ENCODE measurements around the gene RBM14. TPM values are rescaled to one million over a fixed set of nuclear protein-coding genes. Genes with fewer than 3 reads are reported as not detected.

Gene RBM14
- total and polyA plus RNA-seq, 8 donors: 24.4 to 61.6 (median 36.0) TPM

DNA sequence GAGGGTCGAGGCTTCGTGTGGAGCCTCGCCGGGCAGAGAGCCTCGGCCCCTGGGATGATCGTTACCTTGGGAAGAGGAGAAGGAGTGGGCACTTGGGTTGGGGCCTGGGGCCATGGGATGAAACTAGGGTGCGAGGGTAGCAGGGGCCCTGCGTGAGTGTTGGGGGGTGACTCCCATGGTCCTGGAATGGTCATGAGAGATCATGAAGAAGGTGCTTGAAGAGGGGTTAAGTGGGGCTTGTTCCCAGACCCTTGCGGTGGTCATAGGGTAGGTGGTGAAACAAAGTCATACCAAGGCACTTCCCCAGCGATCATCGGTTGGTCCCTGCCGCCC, 23.2 kb upstream of the RBM14 start:
- Histone ChIP-seq H3K4me1 (peaks cover 0 to 11% (median 4%) of the 10 kb centered on the region in 3 donors), H3K9me3 (no peaks in the 10 kb centered on the region), H3K4me3 (peak overlapping the region; percentile 35 to 65 (median 51)), H3K36me3 (no peaks in the 10 kb centered on the region), H3K27me3 (no peaks in the 10 kb centered on the region), H3K27ac (peak overlapping the region; percentile 55 to 78 (median 68))
- DNase-seq (no peak), FAIRE-seq (no peak), ATAC-seq (peak in 1 of 4 donors; percentile 28)
- WGBS, 2 donors: 15% methylated on average over 12 of the region's 12 CpGs
- TF ChIP-seq, protein P1, sequence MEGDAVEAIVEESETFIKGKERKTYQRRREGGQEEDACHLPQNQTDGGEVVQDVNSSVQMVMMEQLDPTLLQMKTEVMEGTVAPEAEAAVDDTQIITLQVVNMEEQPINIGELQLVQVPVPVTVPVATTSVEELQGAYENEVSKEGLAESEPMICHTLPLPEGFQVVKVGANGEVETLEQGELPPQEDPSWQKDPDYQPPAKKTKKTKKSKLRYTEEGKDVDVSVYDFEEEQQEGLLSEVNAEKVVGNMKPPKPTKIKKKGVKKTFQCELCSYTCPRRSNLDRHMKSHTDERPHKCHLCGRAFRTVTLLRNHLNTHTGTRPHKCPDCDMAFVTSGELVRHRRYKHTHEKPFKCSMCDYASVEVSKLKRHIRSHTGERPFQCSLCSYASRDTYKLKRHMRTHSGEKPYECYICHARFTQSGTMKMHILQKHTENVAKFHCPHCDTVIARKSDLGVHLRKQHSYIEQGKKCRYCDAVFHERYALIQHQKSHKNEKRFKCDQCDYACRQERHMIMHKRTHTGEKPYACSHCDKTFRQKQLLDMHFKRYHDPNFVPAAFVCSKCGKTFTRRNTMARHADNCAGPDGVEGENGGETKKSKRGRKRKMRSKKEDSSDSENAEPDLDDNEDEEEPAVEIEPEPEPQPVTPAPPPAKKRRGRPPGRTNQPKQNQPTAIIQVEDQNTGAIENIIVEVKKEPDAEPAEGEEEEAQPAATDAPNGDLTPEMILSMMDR (IDR thresholded peaks at IDR 0.05): no peak
- intact Hi-C loops (cut with DNase I): no loop called here

DNA sequence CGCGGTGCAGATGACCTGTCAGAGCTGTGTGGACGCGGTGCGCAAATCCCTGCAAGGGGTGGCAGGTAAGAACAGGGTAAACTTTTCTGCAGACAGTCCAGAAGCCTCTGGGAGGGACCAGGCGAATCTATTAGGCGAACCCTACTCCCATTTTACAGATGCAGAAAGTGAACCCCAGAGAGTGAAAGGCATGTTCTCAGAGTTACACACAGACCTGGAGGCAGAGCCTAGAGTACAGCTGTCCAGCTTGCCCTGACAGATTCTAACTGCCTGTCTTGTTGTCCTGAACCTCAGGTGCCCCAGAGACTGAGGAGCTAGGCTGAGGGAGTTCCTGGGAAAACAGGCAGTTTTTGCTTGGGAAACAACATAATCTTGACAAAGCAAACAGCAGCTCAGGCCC, 22.8 kb upstream of the RBM14 start:
- intact Hi-C loops (cut with DNase I): no loop called here
- Histone ChIP-seq H3K4me1 (peaks cover 0 to 11% (median 4%) of the 10 kb centered on the region in 3 donors), H3K36me3 (no peaks in the 10 kb centered on the region), H3K27ac (no peak overlapping the region), H3K4me3 (peak overlapping the region; percentile 35 to 65 (median 51)), H3K9me3 (no peaks in the 10 kb centered on the region), H3K27me3 (no peaks in the 10 kb centered on the region)
- WGBS, 2 donors: 45 to 50% methylated on average over 7 of the region's 7 CpGs
- TF ChIP-seq, protein P1 (IDR thresholded peaks at IDR 0.05): no peak
- ATAC-seq (peak in 2 of 4 donors; percentile 3 to 4), DNase-seq (no peak), FAIRE-seq (no peak)

DNA sequence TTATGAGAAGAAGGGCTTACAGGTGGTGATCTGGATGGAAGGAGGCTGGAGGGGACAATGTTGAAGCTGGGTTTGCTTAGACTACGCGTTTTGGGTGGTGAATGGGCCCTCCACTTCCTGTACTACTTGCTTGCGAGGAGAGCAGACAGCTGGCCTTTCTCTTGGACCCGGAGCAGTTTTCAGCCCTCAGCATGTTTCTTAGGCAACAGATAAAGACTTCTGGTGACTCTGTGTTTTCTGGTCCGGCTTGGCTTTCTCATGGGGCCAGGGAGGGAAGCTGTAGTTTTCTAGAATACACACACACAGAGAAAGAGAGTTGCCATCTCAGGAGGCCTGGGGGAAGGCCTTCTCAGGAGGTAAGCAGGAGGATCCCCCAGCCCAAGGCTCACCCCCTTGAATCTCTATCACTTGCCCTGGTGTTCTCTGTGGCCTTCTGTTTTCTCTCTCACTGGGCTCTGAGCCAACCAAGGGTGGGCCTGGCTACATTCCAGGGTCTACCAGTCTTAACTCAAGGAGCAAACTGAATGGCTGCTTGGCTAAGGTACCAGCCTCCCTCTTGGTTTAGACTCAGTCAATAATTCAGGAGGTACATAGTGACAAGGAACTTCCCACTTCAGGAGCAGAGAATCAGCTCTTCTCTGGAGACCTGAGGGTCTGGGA, 21.1 kb upstream of the RBM14 start:
- 50 to 58% methylated on average over 5 of the region's 5 CpGs for WGBS, 2 donors

DNA sequence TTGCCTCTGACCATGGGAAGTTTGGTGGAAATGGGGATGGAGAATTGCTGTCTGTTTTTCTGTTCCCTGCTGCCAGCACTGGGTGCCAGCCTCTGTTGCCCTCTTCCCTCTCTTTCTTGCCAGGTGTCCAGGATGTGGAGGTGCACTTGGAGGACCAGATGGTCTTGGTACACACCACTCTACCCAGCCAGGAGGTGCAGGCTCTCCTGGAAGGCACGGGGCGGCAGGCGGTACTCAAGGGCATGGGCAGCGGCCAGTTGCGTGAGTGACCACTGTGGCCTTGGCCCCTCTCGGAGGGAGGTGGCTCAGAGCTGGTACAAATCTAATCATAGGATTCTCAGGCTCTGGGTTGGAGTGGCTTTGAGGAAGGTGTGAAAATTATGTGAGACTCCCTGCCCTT, 17.4 kb upstream of the RBM14 start:
- Histone ChIP-seq H3K27ac (no peak overlapping the region), H3K36me3 (peaks cover 0 to 14% (median 0%) of the 10 kb centered on the region in 3 donors), H3K27me3 (no peaks in the 10 kb centered on the region), H3K9me3 (no peaks in the 10 kb centered on the region), H3K4me1 (peaks cover 0 to 6% (median 0%) of the 10 kb centered on the region in 3 donors), H3K4me3 (no peak overlapping the region)
- WGBS, 2 donors: 83 to 89% methylated on average over 6 of the region's 6 CpGs
- peak in 1 of 6 donors; percentile 34 for DNase-seq
- no peak for ATAC-seq
- TF ChIP-seq, protein P1 (IDR thresholded peaks at IDR 0.05): no peak
- no peak for FAIRE-seq
- intact Hi-C loops (cut with DNase I): no loop called here

More for the DNA sequence above, 21.1 kb upstream of the RBM14 start:
- TF ChIP-seq, protein P1 (IDR thresholded peaks at IDR 0.05): no peak
- no peaks in the 10 kb centered on the region for H3K27me3 ChIP-seq
- peak overlapping the region in 2 of 4 donors; percentile 28 to 30 for H3K27ac ChIP-seq
- ATAC-seq (peak in 2 of 4 donors; percentile 3), FAIRE-seq (no peak), DNase-seq (peak in 4 of 6 donors; percentile 36 to 58 (median 44))
- no peaks in the 10 kb centered on the region for H3K9me3 ChIP-seq
- intact Hi-C loops (cut with DNase I): no loop called here
- H3K4me3 ChIP-seq: no peak overlapping the region
- peaks cover 0 to 11% (median 4%) of the 10 kb centered on the region in 3 donors for H3K4me1 ChIP-seq
- H3K36me3 ChIP-seq: peaks cover 0 to 8% (median 0%) of the 10 kb centered on the region in 3 donors

DNA sequence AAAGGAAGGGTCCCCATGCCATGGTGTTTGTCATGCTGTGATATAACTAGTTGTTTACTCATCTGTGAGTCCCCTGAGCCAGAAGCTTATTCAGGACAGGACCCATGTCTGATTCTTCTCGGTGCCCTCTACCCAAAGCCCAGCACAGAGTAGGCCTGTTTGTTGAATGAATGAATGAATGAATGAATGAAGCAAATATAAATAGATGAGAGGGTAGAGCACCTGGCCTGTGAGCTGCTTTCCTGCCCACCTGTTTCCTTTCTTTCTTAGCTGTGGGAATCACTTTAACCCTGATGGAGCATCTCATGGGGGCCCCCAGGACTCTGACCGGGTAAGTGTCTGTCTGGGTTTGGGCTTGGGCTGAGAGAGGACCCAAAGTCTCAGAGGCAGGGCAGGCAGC, 16.2 kb upstream of the RBM14 start:
- 79 to 88% methylated on average over 2 of the region's 2 CpGs for WGBS, 2 donors
- ATAC-seq: no peak
- FAIRE-seq: no peak

More for the DNA sequence above, 16.2 kb upstream of the RBM14 start:
- Histone ChIP-seq H3K4me1 (peaks cover 0 to 3% (median 0%) of the 10 kb centered on the region in 3 donors), H3K9me3 (no peaks in the 10 kb centered on the region), H3K27ac (no peak overlapping the region), H3K27me3 (no peaks in the 10 kb centered on the region), H3K4me3 (no peak overlapping the region), H3K36me3 (peaks cover 0 to 15% (median 0%) of the 10 kb centered on the region in 3 donors)
- intact Hi-C loops (cut with DNase I): no loop called here
- peak in 1 of 6 donors; percentile 11 for DNase-seq
- TF ChIP-seq, protein P1 (IDR thresholded peaks at IDR 0.05): no peak
